Activated naive CD8-positive, alpha-beta T cell treated with anti-CD3 and anti-CD28 coated beads, Interleukin-2, amount 10 ng/mL, durations not matched to agents 7 days and 5 days (primary cell): ENCODE measurements around the gene IFNA5. TPM values are rescaled to one million over a fixed set of nuclear protein-coding genes. Genes with fewer than 3 reads are reported as not detected.

Experiments used
- ATAC-seq: fragments of 150-1000 bp; cut with Tn5 transposase; one replicate; pipeline ENCODE4 v1.10.0; 2021; ENCODE audit warnings: low read depth, moderate library complexity
- POLR2A ChIA-PET: fragments of 350-600 bp; sonication (Branson Sonifier 250); formaldehyde crosslinking; loops from one replicate; lab custom pipeline; 2021; ENCODE audit warnings: antibody characterized with exemption; lab: Charles Lee
- DNase-seq: peaks from one replicate; pipeline ENCODE4 v3.0.0; 2021
- H3K27ac Mint-ChIP-seq: one replicate; pipeline ENCODE4 v1.8.0; 2022; ENCODE audit warnings: mild to moderate bottlenecking, mixed read lengths
- H3K27me3 Mint-ChIP-seq: one replicate; pipeline ENCODE4 v1.8.0; 2022; ENCODE audit warnings: mild to moderate bottlenecking, moderate library complexity, mixed read lengths
- H3K36me3 Mint-ChIP-seq: one replicate; pipeline ENCODE4 v1.8.0; 2021; ENCODE audit warnings: mild to moderate bottlenecking, mixed read lengths
- H3K4me1 Mint-ChIP-seq: one replicate; pipeline ENCODE4 v1.8.0; 2021; ENCODE audit warnings: mixed read lengths
- H3K4me3 Mint-ChIP-seq: one replicate; pipeline ENCODE4 v1.8.0; 2022; ENCODE audit warnings: mild to moderate bottlenecking, moderate library complexity, mixed read lengths
- H3K9me3 Mint-ChIP-seq: one replicate; pipeline ENCODE4 v1.8.0; 2021; ENCODE audit warnings: mixed read lengths
- total RNA-seq, 2 experiments: library from RNA; stranded (reverse); gene quantifications; one replicate each; pipeline ENCODE4 v1.2.3, GENCODE V29; 2021

Gene IFNA5
- total RNA-seq, 2 experiments from 2014 or later, result 0.31 TPM; not detected in 1

DNA sequence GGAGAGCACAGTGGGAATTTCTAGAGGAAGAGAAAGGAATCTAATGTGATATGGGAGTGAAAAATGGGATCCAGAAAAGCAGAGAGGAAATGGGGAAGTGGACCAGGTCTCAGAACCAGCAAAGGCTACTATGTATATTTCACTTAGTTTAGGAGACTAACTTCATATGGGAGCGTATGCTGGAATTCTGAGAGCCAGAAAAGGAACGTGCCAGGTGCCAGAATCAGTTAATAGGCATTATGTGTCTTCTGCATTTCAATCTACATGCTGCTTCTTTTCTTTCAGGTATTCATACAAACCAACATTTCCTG lies 36.8 kb downstream of the IFNA5 start:
- H3K4me1 Mint-ChIP-seq, result no peaks in the 10 kb centered on the region
- DNase-seq (no peak), ATAC-seq (no peak)
- no peaks in the 10 kb centered on the region for H3K9me3 Mint-ChIP-seq
- no peak overlapping the region for H3K4me3 Mint-ChIP-seq
- H3K27me3 Mint-ChIP-seq, result peaks cover 30% of the 10 kb centered on the region
- H3K36me3 Mint-ChIP-seq, result no peaks in the 10 kb centered on the region
- POLR2A ChIA-PET, result no interaction called here
- H3K27ac Mint-ChIP-seq, result no peak overlapping the region

DNA sequence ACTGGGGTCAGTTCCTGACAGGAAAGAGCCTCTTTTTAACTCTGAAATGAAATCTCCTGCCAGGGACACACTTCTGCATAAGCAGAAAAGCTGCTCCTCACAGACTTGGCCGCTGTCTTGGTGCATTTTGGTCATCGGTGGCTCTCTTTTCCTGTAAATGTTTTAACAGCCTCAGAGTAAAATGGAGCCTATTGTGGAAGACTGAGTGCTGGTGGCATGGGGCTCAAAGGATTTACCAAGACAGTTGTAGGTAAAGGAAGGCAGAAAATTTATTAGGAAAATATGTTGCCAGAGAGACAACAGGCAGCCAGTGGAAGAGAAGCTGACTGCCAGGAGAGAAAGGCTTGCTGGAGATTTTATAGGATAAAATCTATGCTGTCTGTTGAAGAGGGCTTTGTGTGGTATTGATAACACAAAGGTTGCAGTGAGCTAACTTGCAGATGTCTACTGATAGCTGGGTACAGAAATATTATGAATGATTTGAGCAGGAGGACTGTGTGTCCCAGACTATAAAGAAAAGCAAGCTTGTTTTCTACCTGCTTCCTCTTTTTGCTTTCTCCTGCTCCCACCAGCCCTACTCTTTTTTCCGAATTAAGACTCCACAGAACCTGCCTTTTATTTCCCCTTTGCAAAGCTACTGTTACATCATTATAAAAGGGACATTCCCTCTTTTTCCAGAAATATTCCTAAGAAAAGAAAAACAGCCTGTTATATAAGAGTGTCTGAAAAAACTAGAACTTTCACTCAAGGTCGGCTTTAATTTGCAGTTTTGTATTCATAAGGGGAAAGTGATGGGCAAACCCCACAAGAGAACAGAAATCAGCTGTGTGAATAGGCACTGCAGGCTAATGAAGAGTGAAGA lies 37.4 kb downstream of the IFNA5 start:
- Mint-ChIP-seq H3K4me1 (no peaks in the 10 kb centered on the region), H3K27ac (no peak overlapping the region), H3K36me3 (no peaks in the 10 kb centered on the region), H3K9me3 (no peaks in the 10 kb centered on the region), H3K4me3 (no peak overlapping the region), H3K27me3 (peaks cover 31% of the 10 kb centered on the region)
- no peak for DNase-seq
- no peak for ATAC-seq
- POLR2A ChIA-PET, result no interaction called here

DNA sequence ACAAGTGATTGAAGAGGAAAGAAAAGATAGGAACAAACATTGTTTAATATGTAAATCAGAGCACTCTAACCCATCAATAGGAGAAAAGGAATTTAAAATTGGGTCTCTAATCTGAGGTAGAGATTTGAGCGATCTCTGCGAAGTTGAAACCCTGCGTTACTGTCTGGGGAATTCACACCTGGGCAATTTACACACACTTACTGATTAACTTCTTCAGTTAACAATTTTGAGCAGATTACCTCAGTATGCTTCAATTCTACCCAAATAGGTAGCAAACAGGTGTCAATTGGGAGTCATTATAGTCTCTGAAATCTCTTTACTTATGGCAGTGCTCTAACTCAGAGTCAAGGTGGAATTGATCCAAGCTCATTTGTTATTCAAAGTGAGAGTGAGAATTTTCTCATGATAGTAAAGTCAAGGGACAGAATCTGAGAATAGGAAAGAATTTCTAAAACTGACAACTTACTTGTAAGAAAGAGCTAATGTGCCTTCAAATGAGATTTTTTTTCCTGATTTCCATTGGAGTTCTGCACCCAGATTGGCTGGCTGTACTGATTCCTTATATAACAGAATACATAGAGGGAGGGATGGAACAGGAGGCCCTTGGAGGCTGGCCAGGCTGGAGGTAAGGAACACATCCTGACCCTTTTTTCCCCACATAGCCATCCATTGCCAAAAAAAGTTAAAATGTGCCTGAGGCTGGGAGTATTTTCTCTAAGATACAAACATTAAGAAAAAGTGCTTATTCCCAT lies 38.2 kb downstream of the IFNA5 start:
- ATAC-seq, result no peak
- H3K9me3 Mint-ChIP-seq, result no peaks in the 10 kb centered on the region
- POLR2A ChIA-PET, result no interaction called here
- no peak for DNase-seq
- H3K27ac Mint-ChIP-seq, result no peak overlapping the region
- H3K4me1 Mint-ChIP-seq, result no peaks in the 10 kb centered on the region
- H3K4me3 Mint-ChIP-seq, result no peak overlapping the region
- no peaks in the 10 kb centered on the region for H3K36me3 Mint-ChIP-seq
- H3K27me3 Mint-ChIP-seq, result peaks cover 34% of the 10 kb centered on the region

DNA sequence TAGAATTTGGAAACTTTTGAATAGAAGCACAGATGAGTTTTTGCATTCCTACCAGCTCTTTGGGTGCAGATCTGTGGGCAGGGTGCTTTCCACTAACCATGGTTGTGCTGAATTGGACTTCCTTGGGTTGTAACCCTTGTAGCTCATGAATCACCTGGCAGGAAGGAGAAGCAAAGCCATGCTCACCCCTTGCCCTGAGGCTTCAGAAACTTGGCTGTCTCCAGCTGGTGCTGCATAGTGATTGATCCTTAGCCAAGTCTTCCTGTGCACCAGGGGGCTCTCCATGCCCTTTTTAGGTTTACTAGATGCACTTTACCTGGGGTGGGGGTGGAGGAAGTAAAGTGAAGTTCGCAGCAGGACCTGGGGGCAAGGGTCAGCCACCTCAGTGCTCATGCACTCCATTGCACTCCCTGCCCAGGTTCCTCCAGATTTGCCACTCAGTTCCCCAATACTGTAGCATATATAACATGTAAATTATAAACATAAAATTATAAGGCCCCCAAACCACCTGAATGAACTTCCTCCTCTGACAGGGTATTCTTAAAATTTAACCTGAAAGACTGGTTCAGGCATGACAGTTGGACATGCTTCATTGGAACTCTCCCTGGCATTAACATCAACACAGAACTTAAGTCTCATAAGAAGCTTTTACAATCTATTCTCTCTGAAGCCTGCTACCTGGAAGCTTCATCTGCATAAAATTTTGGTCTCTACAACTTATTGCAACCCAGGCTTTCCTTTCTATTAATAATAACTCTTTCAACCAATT lies 39.5 kb downstream of the IFNA5 start:
- ATAC-seq (no peak), DNase-seq (no peak)
- H3K4me1 Mint-ChIP-seq, result no peaks in the 10 kb centered on the region
- H3K36me3 Mint-ChIP-seq, result no peaks in the 10 kb centered on the region
- peaks cover 34% of the 10 kb centered on the region for H3K27me3 Mint-ChIP-seq
- POLR2A ChIA-PET, result no interaction called here
- no peak overlapping the region for H3K4me3 Mint-ChIP-seq
- H3K9me3 Mint-ChIP-seq, result no peaks in the 10 kb centered on the region
- no peak overlapping the region for H3K27ac Mint-ChIP-seq

DNA sequence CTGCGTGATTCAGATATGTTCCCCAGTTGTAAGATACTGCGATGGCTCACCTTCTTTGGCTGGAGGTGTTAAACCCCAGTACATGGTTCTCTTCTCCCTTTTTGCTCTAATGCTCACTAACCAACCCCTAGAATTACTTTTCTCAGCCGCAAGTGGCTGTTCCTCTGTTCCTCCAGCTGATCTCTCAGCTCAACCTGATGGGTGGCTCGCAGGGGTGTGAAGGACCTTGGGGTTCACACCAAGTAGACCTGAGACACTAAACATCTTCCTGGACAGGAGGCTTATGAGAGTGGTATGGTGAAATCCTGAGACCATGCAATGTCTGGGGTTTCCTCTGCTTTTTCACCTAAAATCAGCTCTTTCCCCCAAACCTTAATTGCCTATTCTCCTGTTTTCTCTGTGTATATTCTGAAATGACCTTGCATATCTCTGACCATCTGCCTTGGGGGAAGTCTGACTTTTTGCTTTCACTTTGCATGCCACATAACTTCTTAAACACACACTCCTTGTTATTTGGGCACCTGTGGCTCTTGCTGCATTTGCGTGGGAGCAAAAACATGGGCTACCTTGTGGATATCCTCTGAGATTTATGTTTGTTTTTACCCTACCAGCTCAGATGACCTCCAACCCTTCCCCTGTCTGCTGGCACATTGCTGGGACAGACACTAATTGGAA lies 49.4 kb downstream of the IFNA5 start:
- DNase-seq (no peak), ATAC-seq (no peak)
- Mint-ChIP-seq H3K27me3 (peaks cover 35% of the 10 kb centered on the region), H3K27ac (no peak overlapping the region), H3K36me3 (no peaks in the 10 kb centered on the region), H3K4me3 (no peak overlapping the region), H3K4me1 (peaks cover 8% of the 10 kb centered on the region), H3K9me3 (no peaks in the 10 kb centered on the region)
- POLR2A ChIA-PET, result no interaction called here

Other genes starting within 250 kb of the IFNA5 start
- gene IFNB1, start 227.4 kb downstream of the IFNA5 start, total RNA-seq, result under 1 TPM; 0.37 to 0.61 TPM
- gene IFNW1, start 163.5 kb downstream of the IFNA5 start, total RNA-seq, result not detected
- not detected for gene IFNA21, start 138.7 kb downstream of the IFNA5 start, total RNA-seq
- not detected for gene IFNA4, start 117.7 kb downstream of the IFNA5 start, total RNA-seq
- gene IFNA7, start 103.1 kb downstream of the IFNA5 start, total RNA-seq, result not detected
- not detected for gene IFNA10, start 98.2 kb downstream of the IFNA5 start, total RNA-seq
- gene IFNA16, start 88.0 kb downstream of the IFNA5 start, total RNA-seq, result not detected
- not detected for gene IFNA17, start 77.1 kb downstream of the IFNA5 start, total RNA-seq
- gene IFNA14, start 65.3 kb downstream of the IFNA5 start, total RNA-seq, result not detected
- gene KLHL9, start 30.1 kb upstream of the IFNA5 start, total RNA-seq, result 10 to 100 TPM; 27.9 to 29.4 TPM
- gene IFNA6, start 45.6 kb upstream of the IFNA5 start, total RNA-seq, result not detected
- not detected for gene IFNA13, start 62.7 kb upstream of the IFNA5 start, total RNA-seq
- not detected for gene IFNA2, start 80.1 kb upstream of the IFNA5 start, total RNA-seq
- gene IFNA8, start 103.8 kb upstream of the IFNA5 start, total RNA-seq, result not detected
- not detected for gene IFNA1, start 135.1 kb upstream of the IFNA5 start, total RNA-seq
- under 1 TPM; 0.20 to 0.61 TPM for gene IFNE, start 177.0 kb upstream of the IFNA5 start, total RNA-seq